ENCODE measurements around the gene C2CD2L.
A peak's percentile ranks its signal among the peaks of the same experiment; 100 is the strongest.

- TF ChIP-seq CTCF (IDR thresholded peaks at IDR 0.05) (no peak), POLR2AphosphoS5 (IDR thresholded peaks at IDR 0.05) (peak; percentile 80), POLR2A (IDR thresholded peaks at IDR 0.05) (no peak)
Observed at GRCh38 chr11:119084663-119085436, 22.3 kb upstream of the C2CD2L start, which contains the start of gene HMBS.
